ENCODE measurements around the gene GPC6. TPM values are rescaled to one million over a fixed set of nuclear protein-coding genes. Genes with fewer than 3 reads are reported as not detected.
A peak's percentile ranks its signal among the peaks of the same experiment; 100 is the strongest.

Gene GPC6
- polyA plus RNA-seq, 1 of the 3 experiments (the other 2 are of a cell fraction): 6.7 TPM

GRCh38 chr13:94351292-94351990 is 1124.8 kb downstream of the GPC6 start:
- WGBS (ENCODE audit: low lambda C conversion rate): 22% methylated on average over 5 of the region's 5 CpGs
- H3K36me3 ChIP-seq (replicated peaks in 1 of 2; ENCODE audit: control insufficient read depth in 1 of 2, insufficient read depth in 2 of 2, low read length in 1 of 2): no peaks in the 10 kb centered on the region
- no peaks in the 10 kb centered on the region for H3K9me2 ChIP-seq
- no peak for DNase-seq
- H3K79me2 ChIP-seq (ENCODE audit: insufficient read depth): no peaks in the 10 kb centered on the region
- POLR2A ChIA-PET: no interaction called here
- peaks cover 0 to 3% of the 10 kb centered on the region in 2 experiments; a peak in 1 of 4 replicates for H3K4me1 ChIP-seq (ENCODE audit: control insufficient read depth in 1 of 2, insufficient read depth in 2 of 2, low read depth in 1 of 2, low read length in 1 of 2)
- H3K4me2 ChIP-seq: peak overlapping the region; percentile 49; the same call in 1 of the 2 replicates
- H3K9me3 ChIP-seq: no peaks in the 10 kb centered on the region
- no peak overlapping the region for H3K4me3 ChIP-seq (ENCODE audit: low read depth in 2 of 2, low read length in 1 of 2)
- H3K27me3 ChIP-seq (ENCODE audit: insufficient read depth): no peaks in the 10 kb centered on the region
- CTCF ChIA-PET: interaction anchor here (1.7 kb wide), 1 partner anchor 11 kb away, joined by 6 read pairs; no protein-coding TSS in a partner anchor
- no peaks in the 10 kb centered on the region for H4K20me1 ChIP-seq (ENCODE audit: insufficient read depth)
- peak overlapping the region; percentile 22 to 84; a peak in 3 of 4 replicates for H3K27ac ChIP-seq (ENCODE audit: low read depth in 2 of 2, low read length in 1 of 2)
- peak overlapping the region; percentile 56; the same call in 1 of the 2 replicates for H2AFZ ChIP-seq (ENCODE audit: low read depth)
- H3F3A ChIP-seq (replicated peaks; ENCODE audit: insufficient read depth): peaks cover 4% of the 10 kb centered on the region
- peak overlapping the region; percentile 46; the same call in 1 of the 2 replicates for H3K9ac ChIP-seq
- TF ChIP-seq ZBTB33 (IDR thresholded peaks at IDR 0.05; ENCODE audit: borderline replicate concordance, low read depth) (no peak), FOSL2 (IDR thresholded peaks at IDR 0.05; ENCODE audit: borderline replicate concordance, low read depth) (peak; percentile 53; the same call in 1 of the 2 replicates), RAD21 (IDR thresholded peaks at IDR 0.05; ENCODE audit: low read length) (no peak), TAF1 (IDR thresholded peaks at IDR 0.05; ENCODE audit: borderline replicate concordance, low read depth, low read length) (no peak), IRF3 (IDR thresholded peaks at IDR 0.05; ENCODE audit: low read depth, low read length) (no peak), CHD2 (IDR thresholded peaks at IDR 0.05; ENCODE audit: low read length, partially characterized antibody) (no peak), POLR2AphosphoS5 (IDR thresholded peaks at IDR 0.05; ENCODE audit: low read depth, low read length) (peak; percentile 45; the same call in 1 of the 2 replicates), RCOR1 (IDR thresholded peaks at IDR 0.05; ENCODE audit: low read length) (no peak), TEAD4 (IDR thresholded peaks at IDR 0.05; ENCODE audit: borderline replicate concordance, insufficient read depth) (0 out of 2 replicates have a peak, but pooled peaks have one; percentile 43), MXI1 (IDR thresholded peaks at IDR 0.05; ENCODE audit: low read depth, low read length) (no peak), GATA2 (CRISPR knock-in tag; IDR thresholded peaks at IDR 0.05) (no peak), SMC3 (IDR thresholded peaks at IDR 0.05; ENCODE audit: low read depth, low read length) (no peak), FOXJ3 (CRISPR knock-in tag; IDR thresholded peaks at IDR 0.05) (no peak), FOXM1 (IDR thresholded peaks at IDR 0.05; ENCODE audit: low read depth) (no peak), CTCF (IDR thresholded peaks at IDR 0.05) (no peak), EZH2phosphoT487 (IDR thresholded peaks at IDR 0.05; ENCODE audit: borderline replicate concordance, low read depth) (no peak), GABPA (IDR thresholded peaks at IDR 0.05; ENCODE audit: low read depth) (no peak), TCF12 (IDR thresholded peaks at IDR 0.05) (peak; percentile 90), ELF1 (IDR thresholded peaks at IDR 0.05) (no peak), RFX5 (IDR thresholded peaks at IDR 0.05; ENCODE audit: low read length) (no peak), USF1 (IDR thresholded peaks at IDR 0.05; ENCODE audit: borderline replicate concordance, low read depth) (no peak), PBX3 (IDR thresholded peaks at IDR 0.05) (peak; percentile 66), USF2 (IDR thresholded peaks at IDR 0.05; ENCODE audit: borderline replicate concordance, low read depth, low read length) (no peak), MAX (IDR thresholded peaks at IDR 0.05; ENCODE audit: low read depth) (peak; percentile 34; the same call in 1 of the 2 replicates), NRF1 (IDR thresholded peaks at IDR 0.05; ENCODE audit: low read depth, low read length) (no peak)
